OCI-LY3 (cell line): Measurements from ENCODE around the gene PRELID1.

ENCODE experiments used
- CTCF ChIP-seq: fragments of 200-600, 300-600 bp; sonication (generic); IDR thresholded peaks from 2 replicates; pipeline ENCODE4 v1.5.1; 2014; ENCODE audit warnings: antibody characterized with exemption, low read length, low read depth
- EZH2phosphoT487 ChIP-seq: fragments of 200-600 bp; shearing (Covaris generic); IDR thresholded peaks from 2 replicates; pipeline ENCODE4 v1.6.1; 2018; ENCODE audit warnings: antibody characterized with exemption, mixed run types, low read depth

GRCh38 chr5:177332031-177332895 lies 28.7 kb downstream of the PRELID1 start:
- TF ChIP-seq CTCF, result no peak
- TF ChIP-seq EZH2phosphoT487, result no peak
